Keratinocyte (primary cell): Measurements from ENCODE around the gene SLC16A9. TPM values are rescaled to one million over a fixed set of nuclear protein-coding genes. Genes with fewer than 3 reads are reported as not detected.

ENCODE experiments used
- DNase-seq: peaks from one replicate; pipeline ENCODE4 v3.0.0-alpha.2; 2011; ENCODE audit warnings: low read depth, missing footprints, low spot score
- FAIRE-seq: peaks from 2 replicates; lab custom pipeline; 2011; peaks lifted over from hg19 to GRCh38; lab: Jason Lieb, UNC
- H2AFZ ChIP-seq: 2 replicates; pipeline ENCODE4 v1.6.0; 2012; ENCODE audit warnings: low read length, control low read depth, inconsistent platforms; ENCODE audit not compliant: control insufficient read depth
- H3K27ac ChIP-seq: 2 replicates; pipeline ENCODE4 v1.5.1; 2011; ENCODE audit warnings: low read length; ENCODE audit not compliant: control insufficient read depth, insufficient read depth
- H3K27me3 ChIP-seq: 3 replicates; pipeline ENCODE4 v1.6.0; 2011; ENCODE audit warnings: low read length; ENCODE audit not compliant: control insufficient read depth, insufficient read depth; ENCODE audit errors: extremely low read depth
- H3K36me3 ChIP-seq, 2 experiments: 2 replicates in 1 of 2; 3 replicates in 1 of 2; pipeline ENCODE4 v1.5.1; 2011; ENCODE audit warnings: low read length in 2 of 2, mild to moderate bottlenecking in 1 of 2; ENCODE audit not compliant: control insufficient read depth in 2 of 2, insufficient read depth in 2 of 2; ENCODE audit errors: extremely low read depth in 1 of 2
- H3K4me1 ChIP-seq: 3 replicates; pipeline ENCODE4 v1.5.1; 2011; ENCODE audit warnings: low read length; ENCODE audit not compliant: control insufficient read depth, insufficient read depth; ENCODE audit errors: extremely low read depth
- H3K4me2 ChIP-seq: 3 replicates; pipeline ENCODE4 v1.6.0; 2011; ENCODE audit warnings: low read depth, low read length; ENCODE audit not compliant: control insufficient read depth, insufficient read depth; ENCODE audit errors: extremely low read depth
- H3K4me3 ChIP-seq, 3 experiments: fragments of 200-600 bp in 1 of 3; sonication (generic) in 1 of 3; 2 replicates in 2 of 3; 3 replicates in 1 of 3; pipeline ENCODE4 v1.5.1; 2011 to 2016; ENCODE audit warnings: low read length in 3 of 3, mild to moderate bottlenecking in 3 of 3, control low read depth in 2 of 3, inconsistent platforms in 1 of 3, low read depth in 1 of 3, mixed read lengths in 1 of 3, mixed run types in 1 of 3, moderate library complexity in 1 of 3; ENCODE audit not compliant: control insufficient read depth in 2 of 3, insufficient read depth in 2 of 3; ENCODE audit errors: extremely low read depth in 1 of 3
- H3K79me2 ChIP-seq: 2 replicates; pipeline ENCODE4 v1.6.0; 2012; ENCODE audit warnings: low read length; ENCODE audit not compliant: control insufficient read depth, insufficient read depth
- H3K9ac ChIP-seq: 3 replicates; pipeline ENCODE4 v1.6.0; 2011; ENCODE audit warnings: low read length; ENCODE audit not compliant: control insufficient read depth, insufficient read depth; ENCODE audit errors: extremely low read depth
- H3K9me1 ChIP-seq: 3 replicates; pipeline ENCODE4 v1.6.0; 2011; ENCODE audit warnings: low read length; ENCODE audit not compliant: control insufficient read depth, insufficient read depth; ENCODE audit errors: extremely low read depth
- H3K9me3 ChIP-seq: 2 replicates; pipeline ENCODE4 v1.5.1; 2012; ENCODE audit warnings: low read depth, low read length; ENCODE audit not compliant: control insufficient read depth
- H4K20me1 ChIP-seq: 3 replicates; pipeline ENCODE4 v1.6.0; 2011; ENCODE audit warnings: low read length; ENCODE audit not compliant: control insufficient read depth, insufficient read depth; ENCODE audit errors: extremely low read depth
- CTCF ChIP-seq, 3 experiments: IDR thresholded peaks in 1 of 3; conservative IDR thresholded peaks in 1 of 3; optimal IDR thresholded peaks in 1 of 3; 2 replicates in 2 of 3; 3 replicates in 1 of 3; pipeline versions ENCODE3 to v1.5.1; 2011; ENCODE audit warnings: low read length in 3 of 3, mild to moderate bottlenecking in 3 of 3, moderate library complexity in 2 of 3, control low read depth in 1 of 3, inconsistent platforms in 1 of 3; ENCODE audit not compliant: insufficient read depth in 2 of 3; ENCODE audit errors: extremely low read depth in 1 of 3
- EZH2 ChIP-seq: IDR thresholded peaks from one replicate; pipeline ENCODE4 v1.6.1; 2012; ENCODE audit warnings: inconsistent platforms, mild to moderate bottlenecking, low read length, moderate library complexity
- dilution Hi-C: fragments of 300-500 bp; cut with MboI; formaldehyde crosslinking; loops from one replicate; pipeline ENCODE4 v1.7.0; 2020; ENCODE audit warnings: low sequenced_read_pairs; ENCODE audit not compliant: extremely low pct_ligation_motif_present
- polyA plus RNA-seq, 5 experiments: library from polyadenylated mRNA; depleted of rRNA in 3 of 5; stranded (reverse) in 3 of 5; stranded (forward) in 1 of 5; unstranded in 1 of 5; fragments of >200 nt; gene quantifications; 1 replicate in 1 of 5; 2 replicates in 3 of 5; 3 replicates in 1 of 5; pipeline versions ENCODE4 v1.2.1 to v1.2.3, GENCODE V29; 2011 to 2012; ENCODE audit warnings: missing spikeins in 2 of 5, low read depth in 1 of 5, low replicate concordance in 1 of 5

The SLC16A9 gene
- polyA plus RNA-seq, 1 donor (not counting 4 experiments of a cell fraction or from before 2014, with no cell fraction given): 4.5 TPM

- FAIRE-seq (no peak), DNase-seq (no peak)
- no peak overlapping the region for H3K4me3 ChIP-seq
- H2AFZ ChIP-seq: no peak overlapping the region
- no peaks in the 10 kb centered on the region for H3K9me3 ChIP-seq
- no peak overlapping the region for H3K9ac ChIP-seq
- H3K36me3 ChIP-seq: no peaks in the 10 kb centered on the region
- no peaks in the 10 kb centered on the region for H3K79me2 ChIP-seq
- H3K9me1 ChIP-seq: no peaks in the 10 kb centered on the region
- H3K27ac ChIP-seq: no peak overlapping the region
- H3K4me2 ChIP-seq: no peak overlapping the region
- no peaks in the 10 kb centered on the region for H4K20me1 ChIP-seq
- no peaks in the 10 kb centered on the region for H3K27me3 ChIP-seq
- dilution Hi-C loops: loop anchor here (25.0 kb wide), 1 partner anchor 381 kb away; no protein-coding TSS in a partner anchor
- H3K4me1 ChIP-seq: no peaks in the 10 kb centered on the region
- no peak for TF ChIP-seq EZH2
- TF ChIP-seq CTCF (optimal IDR thresholded peaks at IDR 0.05 in 1 of 3, IDR thresholded peaks at IDR 0.05 in 1 of 3, conservative IDR thresholded peaks at IDR 0.05 in 1 of 3; ENCODE audit: extremely low read depth in 1 of 3, insufficient read depth in 2 of 3, low read length in 3 of 3): no peak
These were observed 91.0 kb downstream of the SLC16A9 start for GRCh38 chr10:59618666-59619065.

DNA sequence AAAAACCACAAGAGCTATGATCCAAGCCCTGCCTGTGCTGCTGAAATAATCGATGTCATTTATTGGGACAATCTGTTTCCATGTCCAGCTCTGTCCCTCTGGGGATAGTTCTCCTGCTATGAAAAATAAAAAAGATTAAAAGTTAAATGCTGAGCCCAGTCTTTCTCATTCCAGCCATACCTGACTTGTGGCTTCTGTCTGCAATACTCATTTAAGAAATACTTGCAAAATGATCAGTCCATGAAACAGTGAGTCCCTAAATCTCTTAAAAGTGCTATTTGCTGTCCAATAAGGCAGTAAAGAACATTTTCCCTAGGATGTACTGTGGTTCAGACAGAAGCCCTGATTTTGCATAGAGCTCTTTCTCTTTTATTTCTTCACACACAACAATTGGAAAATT, 91.7 kb downstream of the SLC16A9 start:
- DNase-seq: no peak
- no peaks in the 10 kb centered on the region for H3K27me3 ChIP-seq
- H3K27ac ChIP-seq: no peak overlapping the region
- no peaks in the 10 kb centered on the region for H3K9me1 ChIP-seq
- no peak for TF ChIP-seq CTCF (optimal IDR thresholded peaks at IDR 0.05 in 1 of 3, IDR thresholded peaks at IDR 0.05 in 1 of 3, conservative IDR thresholded peaks at IDR 0.05 in 1 of 3; ENCODE audit: extremely low read depth in 1 of 3, insufficient read depth in 2 of 3, low read length in 3 of 3)
- no peak for TF ChIP-seq EZH2
- no peaks in the 10 kb centered on the region for H3K9me3 ChIP-seq
- no peak for FAIRE-seq
- dilution Hi-C loops: loop anchor here (25.0 kb wide), 1 partner anchor 381 kb away; no protein-coding TSS in a partner anchor
- no peak overlapping the region for H3K4me2 ChIP-seq
- no peaks in the 10 kb centered on the region for H4K20me1 ChIP-seq
- no peaks in the 10 kb centered on the region for H3K4me1 ChIP-seq
- no peak overlapping the region for H2AFZ ChIP-seq
- H3K79me2 ChIP-seq: no peaks in the 10 kb centered on the region
- no peak overlapping the region for H3K9ac ChIP-seq
- H3K4me3 ChIP-seq: no peak overlapping the region
- no peaks in the 10 kb centered on the region for H3K36me3 ChIP-seq
